Urothelium cell line (cell line): Measurements from ENCODE around the gene RPUSD1.
"Not testable (repeated sequence)": the region's sequence is repeated elsewhere in the genome, so short reads cannot be mapped to it uniquely, and the experiment has no call there.

ENCODE experiments used
- DNase-seq: peaks from one replicate; pipeline ENCODE4 v3.0.0; 2011; ENCODE audit warnings: low spot score, mixed read lengths
- FAIRE-seq: peaks from 2 replicates; lab custom pipeline; 2011; peaks lifted over from hg19 to GRCh38; lab: Jason Lieb, UNC

RPUSD1 gene

GRCh38 chr16:785563-786535 lies 2.3 kb downstream of the RPUSD1 start:
- DNase-seq = peak; percentile 51
- FAIRE-seq = no peak

GRCh38 chr16:784431-784830 lies 3.8 kb downstream of the RPUSD1 start:
- no peak for FAIRE-seq

DNA sequence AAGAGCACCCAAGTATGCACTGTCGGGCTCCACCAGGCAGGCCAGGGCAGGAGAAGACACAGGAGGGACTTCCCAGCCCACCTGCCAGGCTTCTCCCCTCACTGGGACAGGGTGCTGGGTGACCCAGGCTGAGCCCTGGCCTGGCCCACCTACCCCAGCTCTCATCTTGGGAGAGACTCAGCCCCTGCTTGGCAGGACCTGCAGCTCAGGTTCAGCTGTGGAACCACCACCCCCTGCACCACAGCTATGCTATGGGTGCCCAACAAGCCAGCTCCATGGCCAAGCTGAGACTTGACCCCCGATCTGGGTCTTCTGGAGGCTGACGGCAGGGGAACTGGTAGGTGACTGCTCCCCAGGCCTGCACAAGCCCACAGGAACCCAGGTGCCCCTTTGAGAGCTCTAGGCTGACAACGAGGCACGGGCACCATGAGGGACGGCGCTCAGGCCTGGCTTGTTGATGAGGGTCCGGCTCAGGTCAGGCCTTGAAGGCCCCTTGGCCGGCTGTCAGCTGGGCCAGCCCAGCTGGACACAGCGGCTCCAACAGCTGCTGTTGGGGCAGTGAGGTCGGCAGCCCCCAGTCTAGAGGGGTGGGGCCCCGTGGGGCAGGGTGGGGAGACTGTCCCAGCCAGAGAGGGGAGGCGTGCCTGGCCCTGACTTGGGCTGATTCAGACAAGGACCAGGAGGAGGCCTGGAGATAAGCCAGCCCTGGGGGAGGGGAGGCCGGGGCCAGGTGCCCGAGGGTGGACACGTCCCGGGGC lies 4.6 kb downstream of the RPUSD1 start:
- no peak for FAIRE-seq

More at GRCh38 chr16:784431-784830, 3.8 kb downstream of the RPUSD1 start:
- no peak for DNase-seq

DNA sequence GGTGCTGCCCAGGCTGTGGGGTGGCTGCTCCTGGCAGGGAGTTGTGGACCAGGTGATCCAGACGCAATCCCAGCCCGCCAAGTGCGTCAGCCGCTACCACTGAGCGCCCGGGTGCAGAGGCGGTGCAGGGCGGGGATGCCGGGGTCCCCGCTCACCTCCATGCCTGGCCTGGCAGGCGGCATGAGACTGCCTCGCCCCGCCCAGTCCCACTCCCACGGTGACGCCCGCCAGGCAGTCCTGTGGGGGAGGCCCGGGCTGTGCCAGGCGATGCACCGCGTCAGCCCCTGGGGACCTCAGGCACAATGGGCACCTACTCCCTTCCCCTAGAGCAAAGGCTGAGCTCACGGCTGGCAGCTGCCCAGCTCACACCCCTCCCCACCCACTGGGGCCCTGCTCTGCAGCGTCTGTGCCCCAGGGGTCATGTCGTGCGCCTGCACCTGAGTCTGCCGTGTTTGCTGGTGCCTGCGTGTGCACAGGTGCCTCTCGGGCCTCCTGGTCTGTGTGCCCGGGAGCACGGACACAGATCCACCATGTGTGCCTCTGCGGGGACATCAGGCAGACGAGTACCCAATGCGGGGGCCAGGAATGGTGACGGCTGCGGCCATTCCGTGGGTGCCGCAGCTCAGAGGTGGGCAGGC lies 5.3 kb downstream of the RPUSD1 start:
- DNase-seq (no peak), FAIRE-seq (no peak)

More for the DNA sequence above, 4.6 kb downstream of the RPUSD1 start:
- DNase-seq = no peak

DNA sequence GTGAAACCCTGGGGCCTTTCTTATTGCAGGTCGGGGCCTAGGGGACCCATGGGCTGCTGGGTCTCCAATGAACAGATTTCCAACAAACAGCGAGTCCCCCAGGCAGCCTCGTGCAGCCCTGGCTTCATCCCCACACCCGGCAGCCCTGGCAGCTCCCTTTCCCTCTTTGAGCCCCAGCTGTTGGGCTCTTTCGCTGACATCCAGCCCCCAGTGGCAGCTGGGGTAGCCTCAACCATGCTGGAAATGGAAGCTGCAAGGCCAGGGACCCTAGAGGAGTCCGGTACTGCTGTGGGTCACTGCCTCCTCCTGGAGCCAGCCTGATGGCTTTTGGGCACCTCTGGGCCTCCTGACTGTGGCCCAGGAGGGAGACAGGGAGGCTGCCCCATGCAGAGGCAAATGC lies 5.9 kb downstream of the RPUSD1 start:
- DNase-seq (no peak), FAIRE-seq (no peak)

- DNase-seq = no peak
- FAIRE-seq = no peak
Observed at GRCh38 chr16:781346-782010, 6.7 kb downstream of the RPUSD1 start.

DNA sequence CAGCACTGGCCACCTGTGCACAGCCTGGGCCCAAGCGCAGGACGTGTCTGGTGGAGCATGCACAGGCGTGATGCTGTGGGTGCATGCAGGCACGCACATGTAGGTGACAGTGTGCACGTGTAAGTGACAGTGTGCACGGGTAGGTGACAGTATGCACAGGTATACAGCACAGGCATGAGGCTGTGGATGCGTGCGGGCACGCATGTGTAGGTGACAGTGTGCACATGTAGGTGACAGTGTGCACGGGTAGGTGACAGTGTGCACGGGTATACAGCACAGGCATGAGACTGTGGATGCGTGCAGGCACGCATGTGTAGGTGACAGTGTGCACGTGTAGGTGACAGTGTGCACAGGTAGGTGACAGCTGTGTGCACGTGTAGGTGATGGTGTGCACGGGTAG lies 7.9 kb downstream of the RPUSD1 start:
- DNase-seq = no peak
- no peak for FAIRE-seq

GRCh38 chr16:779561-779960 lies 8.6 kb downstream of the RPUSD1 start:
- FAIRE-seq = no peak
- DNase-seq = no peak

DNA sequence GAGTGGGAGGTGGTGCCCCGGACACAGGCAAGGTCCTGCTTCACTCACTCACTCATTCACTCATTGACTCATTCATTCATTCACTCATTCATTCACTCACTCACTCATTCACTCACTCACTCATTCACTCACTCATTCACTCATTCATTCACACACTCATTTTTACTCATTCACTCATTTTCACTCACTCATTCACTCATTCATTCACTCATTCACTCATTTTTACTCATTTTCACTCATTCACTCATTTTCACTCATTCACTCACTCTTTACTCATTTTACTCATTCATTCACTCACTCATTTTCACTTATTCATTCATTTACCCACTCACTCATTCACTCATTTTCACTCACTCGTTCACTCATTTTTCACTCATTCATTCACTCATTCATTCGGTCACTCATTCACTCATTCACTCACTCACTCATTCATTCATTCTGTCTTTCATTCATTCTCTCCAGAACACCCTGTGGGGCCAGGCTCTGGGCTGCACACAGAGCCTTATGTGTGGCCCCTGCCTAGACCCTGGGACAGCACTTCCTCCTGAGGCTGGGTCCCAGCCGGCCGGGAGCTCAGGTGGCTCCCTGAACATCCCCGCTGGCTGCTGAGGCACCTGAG lies 9.2 kb downstream of the RPUSD1 start:
- DNase-seq = no peak
- peak; percentile 77 for FAIRE-seq

DNA sequence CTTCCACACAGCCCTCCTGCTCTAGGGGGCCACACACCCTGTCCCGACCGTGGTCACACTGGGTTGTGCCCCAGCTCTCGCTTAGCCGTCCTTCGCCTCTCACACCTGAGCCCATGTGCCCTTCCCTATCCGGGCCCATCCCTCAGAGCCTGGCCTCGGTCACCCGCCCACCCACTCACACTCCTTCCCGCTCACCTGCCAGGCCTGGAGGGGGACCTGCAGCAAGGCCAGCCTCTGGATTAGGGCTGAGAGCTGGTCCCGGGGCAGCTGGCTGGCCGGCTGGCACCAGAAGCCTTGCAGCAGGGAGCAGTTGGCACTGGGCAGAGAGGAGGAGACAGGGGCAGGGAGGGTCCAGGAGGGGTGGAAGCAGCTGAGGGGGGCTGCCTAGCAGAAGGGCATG lies 9.7 kb downstream of the RPUSD1 start:
- DNase-seq (no peak), FAIRE-seq (no peak)

- FAIRE-seq (no peak), DNase-seq (no peak)
Observed at GRCh38 chr16:777826-778225, 10.4 kb downstream of the RPUSD1 start.

GRCh38 chr16:776824-777223 lies 11.4 kb downstream of the RPUSD1 start:
- DNase-seq (no peak), FAIRE-seq (no peak)

GRCh38 chr16:776298-776697 lies 11.9 kb downstream of the RPUSD1 start:
- DNase-seq, FAIRE-seq: not testable (repeated sequence)

GRCh38 chr16:775236-775796 lies 12.9 kb downstream of the RPUSD1 start:
- DNase-seq = no peak
- FAIRE-seq = no peak

GRCh38 chr16:774086-775001 lies 13.8 kb downstream of the RPUSD1 start:
- FAIRE-seq (no peak), DNase-seq (no peak)

GRCh38 chr16:772959-773358 lies 15.2 kb downstream of the RPUSD1 start:
- no peak for FAIRE-seq
- DNase-seq = no peak

DNA sequence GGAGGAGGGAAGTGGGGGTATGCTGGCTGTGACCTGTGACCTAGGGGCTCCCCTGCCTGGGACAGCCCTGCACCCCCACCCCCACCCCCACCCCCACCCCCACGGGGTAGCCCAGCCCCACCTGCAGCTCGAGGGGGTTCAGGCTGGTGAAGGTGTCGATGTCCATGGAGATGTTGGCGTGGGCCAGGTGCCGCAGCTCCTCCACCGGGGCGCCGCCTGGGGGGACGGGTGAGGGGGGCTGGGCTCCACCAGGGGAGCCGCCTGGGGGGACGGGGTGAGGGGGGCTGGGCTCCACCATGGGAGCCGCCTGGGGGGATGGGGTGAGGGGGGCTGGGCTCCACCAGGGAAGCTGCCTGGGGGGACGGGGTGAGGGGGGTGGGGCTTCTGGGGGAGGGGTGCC lies 17.8 kb downstream of the RPUSD1 start:
- DNase-seq (no peak), FAIRE-seq (no peak)

- FAIRE-seq (no peak), DNase-seq (no peak)
Observed at GRCh38 chr16:769934-770333, 18.2 kb downstream of the RPUSD1 start.

DNA sequence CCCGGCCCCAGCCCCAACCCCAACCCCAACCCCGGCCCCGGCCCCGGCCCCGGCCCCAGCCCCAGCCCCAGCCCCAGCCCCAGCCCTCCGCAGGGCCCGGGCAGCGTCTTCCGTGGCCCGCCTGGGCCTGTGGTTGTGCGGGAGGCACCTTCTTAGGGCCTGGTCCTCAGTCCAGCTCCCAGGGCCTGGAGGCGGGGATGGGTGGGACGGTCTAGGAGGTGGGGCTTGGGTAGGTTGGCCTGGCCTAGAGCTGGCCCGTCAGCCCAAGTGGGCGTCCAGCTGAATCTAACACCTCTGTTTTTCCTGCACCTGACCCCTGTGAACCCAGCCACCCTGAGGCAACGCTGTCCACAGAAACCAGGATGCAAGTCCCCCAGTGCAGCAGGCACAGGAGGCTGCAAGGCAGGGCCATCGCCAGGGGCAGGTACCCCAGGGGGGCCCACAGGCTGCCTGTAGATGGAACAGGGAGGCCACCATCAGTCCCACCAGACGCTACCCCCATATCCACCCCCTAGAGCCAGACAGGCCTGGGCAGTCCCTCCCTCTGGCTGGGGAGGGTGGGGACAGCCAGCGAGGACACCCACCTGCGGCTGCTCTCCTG lies 18.9 kb downstream of the RPUSD1 start:
- FAIRE-seq = no peak
- DNase-seq = no peak
